Endothelial cell of umbilical vein (primary cell): ENCODE measurements around the gene LRRC8D. TPM values are rescaled to one million over a fixed set of nuclear protein-coding genes. Genes with fewer than 3 reads are reported as not detected.
A peak's percentile ranks its signal among the peaks of the same experiment; 100 is the strongest.

Experiments
- BruUV-seq: library from RNA; stranded (reverse); fragments of 400-500 nt; replicated peaks from 2 replicates; lab custom pipeline; 2021; lab: Mats Ljungman, UMichigan
- CTCF ChIA-PET: fragments of 300-600, 350-600 bp; sonication (Branson Sonifier 250); formaldehyde crosslinking; loops from one replicate; lab custom pipeline; 2021; ENCODE audit warnings: antibody characterized with exemption, inconsistent platforms; lab: Charles Lee
- POLR2A ChIA-PET: fragments of 300-600, 350-600 bp; sonication (Branson Sonifier 250); formaldehyde crosslinking; loops from one replicate; lab custom pipeline; 2021; ENCODE audit warnings: antibody characterized with exemption, inconsistent platforms; lab: Charles Lee
- DNase-seq: peaks from one replicate; pipeline ENCODE4 v3.0.0-alpha.2; 2011; ENCODE audit warnings: low read depth, low spot score
- FAIRE-seq: peaks from 2 replicates; lab custom pipeline; 2011; peaks lifted over from hg19 to GRCh38; lab: Jason Lieb, UNC
- H2AFZ ChIP-seq: 2 replicates; pipeline ENCODE4 v1.6.0; 2012; ENCODE audit warnings: low read depth, low read length, control low read depth, inconsistent platforms
- H3K27ac ChIP-seq: 2 replicates; pipeline ENCODE4 v1.5.1; 2011; ENCODE audit warnings: low read depth, mild to moderate bottlenecking, control low read depth, low read length, moderate library complexity; ENCODE audit not compliant: insufficient read depth
- H3K27me3 ChIP-seq, 2 experiments: 2 replicates each; pipeline versions ENCODE4 v1.6.0 to v1.6.1; 2011; ENCODE audit warnings: low read length in 2 of 2, mixed read lengths in 1 of 2; ENCODE audit not compliant: control insufficient read depth in 2 of 2, insufficient read depth in 2 of 2
- H3K36me3 ChIP-seq, 2 experiments: 2 replicates in 1 of 2; 3 replicates in 1 of 2; pipeline ENCODE4 v1.5.1; 2011; ENCODE audit warnings: low read length in 2 of 2, mild to moderate bottlenecking in 1 of 2, moderate library complexity in 1 of 2; ENCODE audit not compliant: control insufficient read depth in 2 of 2, insufficient read depth in 2 of 2; ENCODE audit errors: extremely low read depth in 1 of 2
- H3K4me1 ChIP-seq: 3 replicates; pipeline ENCODE4 v1.5.1; 2011; ENCODE audit warnings: mild to moderate bottlenecking, low read length; ENCODE audit not compliant: control insufficient read depth, insufficient read depth; ENCODE audit errors: extremely low read depth
- H3K4me2 ChIP-seq: 2 replicates; pipeline ENCODE4 v1.6.1; 2011; ENCODE audit warnings: low read length, control low read depth, mixed read lengths; ENCODE audit not compliant: insufficient read depth
- H3K4me3 ChIP-seq, 3 experiments: fragments of 200-600 bp in 1 of 3; sonication (generic), shearing (Covaris generic) in 1 of 3; replicated peaks in 1 of 3; 2 replicates each; pipeline ENCODE4 v1.5.1; 2011 to 2016; ENCODE audit warnings: control low read depth in 3 of 3, low read length in 3 of 3, mild to moderate bottlenecking in 2 of 3, inconsistent platforms in 1 of 3, low read depth in 1 of 3, moderate library complexity in 1 of 3; ENCODE audit not compliant: insufficient read depth in 1 of 3
- H3K79me2 ChIP-seq: 2 replicates; pipeline ENCODE4 v1.6.0; 2012; ENCODE audit warnings: low read length, inconsistent platforms; ENCODE audit not compliant: control insufficient read depth, insufficient read depth
- H3K9ac ChIP-seq: replicated peaks from 2 replicates; pipeline ENCODE3; 2011; ENCODE audit warnings: low read length, control low read depth; ENCODE audit not compliant: insufficient read depth; ENCODE audit errors: extremely low read depth
- H3K9me1 ChIP-seq: replicated peaks from 3 replicates; pipeline ENCODE4 v1.6.0; 2011; ENCODE audit warnings: mild to moderate bottlenecking, low read length; ENCODE audit not compliant: control insufficient read depth, insufficient read depth; ENCODE audit errors: extremely low read depth
- H3K9me3 ChIP-seq: replicated peaks from 2 replicates; pipeline ENCODE4 v1.5.1; 2012; ENCODE audit warnings: low read length, inconsistent platforms; ENCODE audit not compliant: control insufficient read depth, insufficient read depth
- H4K20me1 ChIP-seq: replicated peaks from 2 replicates; pipeline ENCODE3; 2011; ENCODE audit warnings: mild to moderate bottlenecking, low read length; ENCODE audit not compliant: control insufficient read depth, insufficient read depth; ENCODE audit errors: extremely low read depth
- EZH2 ChIP-seq: IDR thresholded peaks from 2 replicates; pipeline ENCODE4 v1.6.1; 2012; ENCODE audit warnings: borderline replicate concordance, low read depth, mild to moderate bottlenecking, moderate library complexity, low read length, inconsistent platforms; ENCODE audit not compliant: severe bottlenecking
- FOS ChIP-seq: IDR thresholded peaks from 2 replicates; pipeline ENCODE4 v1.6.1; 2011; ENCODE audit warnings: mild to moderate bottlenecking, low read length, moderate library complexity, borderline replicate concordance; ENCODE audit not compliant: insufficient read depth
- GATA2 ChIP-seq: IDR thresholded peaks from 2 replicates; pipeline ENCODE4 v1.7.0; 2011; ENCODE audit warnings: low read depth, mild to moderate bottlenecking, moderate library complexity, mixed read lengths, low read length; ENCODE audit not compliant: insufficient read length, insufficient read depth
- JUN ChIP-seq: IDR thresholded peaks from 2 replicates; pipeline ENCODE4 v1.6.1; 2011; ENCODE audit warnings: borderline replicate concordance, low read depth; ENCODE audit not compliant: insufficient read length, insufficient read depth
- MAX ChIP-seq: IDR thresholded peaks from 2 replicates; pipeline ENCODE4 v1.6.1; 2011; ENCODE audit not compliant: insufficient read depth, insufficient read length
- MYC ChIP-seq: IDR thresholded peaks from one replicate; pipeline ENCODE4 v1.6.1; 2011; ENCODE audit warnings: mild to moderate bottlenecking, low read depth, low read length
- POLR2A ChIP-seq: IDR thresholded peaks from 2 replicates; pipeline ENCODE4 v1.6.1; 2012; ENCODE audit warnings: low read depth, mild to moderate bottlenecking, control low read depth, low read length
- dilution Hi-C: fragments of 300-500 bp; cut with MboI; formaldehyde crosslinking; loops from one replicate; pipeline ENCODE4 v1.15.0; 2019; ENCODE audit warnings: low sequenced_read_pairs; ENCODE audit not compliant: extremely low pct_ligation_motif_present
- intact Hi-C: fragments of 100-400 bp; cut with micrococcal nuclease; formaldehyde crosslinking; loops from one replicate; pipeline ENCODE4 v1.10.0; 2022
- polyA plus RNA-seq, 4 experiments: library from polyadenylated mRNA; depleted of rRNA in 3 of 4; stranded (reverse) in 3 of 4; unstranded in 1 of 4; fragments of >200 nt; gene quantifications; 2 replicates each; pipeline versions ENCODE4 v1.2.1 to v1.2.3, GENCODE V29; 2011 to 2012; ENCODE audit warnings: missing spikeins in 1 of 4
- total RNA-seq: library from RNA; stranded (reverse); gene quantifications from 2 replicates; pipeline ENCODE4 v1.2.3, GENCODE V29; 2021

The LRRC8D gene
- total and polyA plus RNA-seq, 2 donors (not counting 3 experiments of a cell fraction or from before 2014, with no cell fraction given), result 31.9 to 37.7 TPM

- DNase-seq, result no peak
- no peak overlapping the region for H3K4me3 ChIP-seq
Observed at GRCh38 chr1:89901957-89902669, 81.3 kb downstream of the LRRC8D start.

GRCh38 chr1:89903550-89903949 is 82.7 kb downstream of the LRRC8D start:
- H3K4me2 ChIP-seq, result peak overlapping the region; percentile 74

More at GRCh38 chr1:89901957-89902669, 81.3 kb downstream of the LRRC8D start:
- Histone ChIP-seq H3K36me3 (no peaks in the 10 kb centered on the region), H3K79me2 (peaks cover 2% of the 10 kb centered on the region), H2AFZ (no peak overlapping the region), H3K27ac (no peak overlapping the region), H3K9ac (no peak overlapping the region), H4K20me1 (no peaks in the 10 kb centered on the region), H3K4me1 (peaks cover 53% of the 10 kb centered on the region), H3K9me1 (no peaks in the 10 kb centered on the region), H3K4me2 (no peak overlapping the region), H3K27me3 (no peaks in the 10 kb centered on the region), H3K9me3 (no peaks in the 10 kb centered on the region)
- dilution Hi-C loops (no loop called here), intact Hi-C loops (no loop called here)
- ChIA-PET POLR2A (no interaction called here), CTCF (no interaction called here)
- no peak for FAIRE-seq
- no TSS peak for BruUV-seq
- no peak for TF ChIP-seq POLR2A
- TF ChIP-seq EZH2, result no peak
- no peak for TF ChIP-seq MYC

More at GRCh38 chr1:89903550-89903949, 82.7 kb downstream of the LRRC8D start:
- Histone ChIP-seq H3K79me2 (peaks cover 2% of the 10 kb centered on the region), H3K9me1 (no peaks in the 10 kb centered on the region), H3K4me3 (no peak overlapping the region), H2AFZ (no peak overlapping the region), H3K9ac (peak overlapping the region; percentile 25), H3K27me3 (no peaks in the 10 kb centered on the region), H3K9me3 (no peaks in the 10 kb centered on the region), H3K36me3 (no peaks in the 10 kb centered on the region), H3K27ac (peak overlapping the region; percentile 71), H4K20me1 (no peaks in the 10 kb centered on the region), H3K4me1 (peaks cover 57% of the 10 kb centered on the region)
- no peak for FAIRE-seq
- CTCF ChIA-PET, result interaction anchor here (1.4 to 2.2 kb wide), 2 partner anchors 12 to 60 kb away, joined by 3 to 9 read pairs; no protein-coding TSS in a partner anchor
- BruUV-seq, result no TSS peak
- intact Hi-C loops (no loop called here), dilution Hi-C loops (no loop called here)
- POLR2A ChIA-PET, result no interaction called here
- no peak for TF ChIP-seq GATA2
- no peak for TF ChIP-seq JUN
- no peak for TF ChIP-seq FOS
- no peak for TF ChIP-seq MAX
- no peak for TF ChIP-seq POLR2A
- no peak for DNase-seq
